ENCODE results near the gene LYSMD3.

Gene LYSMD3

DNA sequence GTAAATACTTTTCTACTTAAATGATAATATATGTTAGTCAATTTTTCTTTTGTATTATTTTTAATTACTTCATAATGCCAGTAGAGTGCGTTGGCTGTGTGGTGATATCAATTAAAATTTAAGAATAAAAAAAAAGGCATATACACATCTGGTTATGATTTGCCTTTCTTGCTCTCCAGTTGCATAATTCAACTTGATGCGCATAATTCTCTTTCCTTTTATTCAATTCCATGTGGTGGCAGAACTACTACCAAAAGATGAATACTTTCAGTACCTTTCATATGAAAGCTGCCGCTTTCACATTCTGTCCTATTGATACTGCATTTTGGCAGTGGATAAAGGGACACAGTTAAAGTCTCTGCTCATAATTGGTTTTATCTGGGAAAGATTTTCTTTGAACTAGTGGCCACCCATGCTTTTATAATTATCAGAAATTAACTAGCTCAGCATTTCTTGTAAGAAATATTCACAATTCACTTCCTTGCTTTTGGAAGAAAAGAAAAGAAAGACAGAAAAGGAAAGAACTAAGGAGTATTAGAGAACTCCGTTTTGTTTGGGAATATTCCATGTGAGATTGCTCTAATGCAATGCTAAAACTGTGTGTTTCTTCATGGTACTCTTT, 16.9 kb upstream of the LYSMD3 start:
- DNase-seq, result no peak

DNA sequence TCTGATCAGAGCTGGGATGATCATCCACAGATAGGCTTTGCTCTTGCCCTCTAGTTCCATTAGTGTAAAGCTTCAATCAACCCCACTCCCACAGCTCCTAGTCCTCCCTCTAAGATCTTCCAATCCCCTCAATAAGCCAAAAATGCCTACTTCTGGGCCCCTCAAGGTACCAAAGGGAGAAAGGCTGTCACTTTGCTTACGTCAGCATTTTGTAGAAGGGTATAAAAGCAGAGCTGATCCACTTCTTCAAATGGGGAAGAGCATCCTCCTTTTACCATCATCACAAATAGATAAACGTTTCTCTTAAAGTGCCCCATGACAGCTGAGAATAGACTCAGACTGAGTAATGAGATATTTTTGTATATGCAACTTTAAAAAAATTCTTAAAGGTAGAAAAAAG, 16.1 kb upstream of the LYSMD3 start:
- no peak for DNase-seq

DNA sequence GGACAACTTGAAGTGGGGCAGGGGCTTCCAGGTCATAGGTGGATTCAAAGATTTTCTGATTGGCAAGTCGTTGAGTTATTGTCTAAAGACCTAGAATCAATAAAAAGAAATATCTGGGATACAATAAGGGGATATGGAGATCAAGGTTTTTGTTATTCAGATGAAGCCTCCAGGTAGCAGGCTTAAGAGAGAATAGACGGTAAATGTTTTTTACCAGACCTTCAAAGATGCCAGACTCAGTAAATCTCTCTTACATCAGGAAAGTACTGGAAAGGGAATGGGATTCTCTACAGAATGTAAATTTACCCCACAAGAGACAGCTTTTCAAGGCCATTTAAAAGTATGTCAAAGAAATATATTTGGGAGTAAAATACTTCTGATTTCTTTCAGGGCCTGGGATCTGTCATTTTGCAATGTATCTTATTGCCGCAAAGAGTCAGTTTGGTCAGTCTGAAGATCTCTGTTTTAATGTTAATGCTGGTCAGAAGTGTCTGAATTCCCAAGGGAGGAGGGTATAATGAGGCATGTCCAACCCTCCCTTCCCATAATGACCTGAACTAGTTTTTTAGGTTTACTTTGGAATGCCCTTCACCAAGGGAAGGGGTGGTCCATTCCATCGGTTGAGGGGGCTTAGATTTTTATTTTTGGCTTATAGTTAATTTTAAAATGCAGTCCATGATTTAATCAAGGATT, 13.6 kb upstream of the LYSMD3 start:
- DNase-seq, result no peak

DNA sequence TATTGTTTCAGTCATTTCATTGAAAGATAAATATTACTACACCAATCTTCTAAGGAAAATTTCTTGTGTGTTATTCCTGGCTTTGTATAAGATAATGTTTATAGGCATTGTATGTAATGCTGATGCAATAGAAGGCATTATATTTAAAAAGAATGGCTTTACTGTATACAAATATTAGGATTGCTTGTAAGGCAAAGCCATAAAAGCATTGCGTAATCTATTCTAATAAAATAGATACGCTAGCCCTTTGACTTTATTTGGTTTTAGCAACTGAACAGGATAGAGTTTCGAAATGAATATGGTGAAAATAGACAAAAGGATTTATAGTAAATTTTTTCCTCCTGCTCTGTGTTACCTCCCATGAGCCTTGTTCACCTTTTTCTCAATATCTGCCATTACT, 5.5 kb upstream of the LYSMD3 start:
- no peak for DNase-seq

DNA sequence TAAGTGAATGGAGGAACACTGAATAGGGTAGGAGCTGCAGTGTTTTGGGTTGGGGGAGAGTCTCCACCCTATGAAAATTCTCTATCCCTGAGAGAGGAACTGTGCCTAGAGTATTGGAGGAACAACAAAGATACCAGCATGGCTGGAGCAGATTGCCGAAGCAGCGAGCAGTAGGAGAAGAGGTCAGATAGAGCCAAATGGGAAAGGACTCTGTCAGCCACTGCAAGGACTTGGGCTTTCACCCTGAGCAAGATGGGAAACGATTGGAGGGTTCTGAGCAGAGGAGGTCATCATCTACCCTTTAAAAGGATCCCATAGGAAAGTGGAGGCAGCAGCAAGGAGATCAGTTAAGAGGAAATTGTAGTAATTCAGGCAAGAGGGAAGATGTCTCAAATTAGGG, 4.4 kb upstream of the LYSMD3 start:
- DNase-seq, result no peak

DNA sequence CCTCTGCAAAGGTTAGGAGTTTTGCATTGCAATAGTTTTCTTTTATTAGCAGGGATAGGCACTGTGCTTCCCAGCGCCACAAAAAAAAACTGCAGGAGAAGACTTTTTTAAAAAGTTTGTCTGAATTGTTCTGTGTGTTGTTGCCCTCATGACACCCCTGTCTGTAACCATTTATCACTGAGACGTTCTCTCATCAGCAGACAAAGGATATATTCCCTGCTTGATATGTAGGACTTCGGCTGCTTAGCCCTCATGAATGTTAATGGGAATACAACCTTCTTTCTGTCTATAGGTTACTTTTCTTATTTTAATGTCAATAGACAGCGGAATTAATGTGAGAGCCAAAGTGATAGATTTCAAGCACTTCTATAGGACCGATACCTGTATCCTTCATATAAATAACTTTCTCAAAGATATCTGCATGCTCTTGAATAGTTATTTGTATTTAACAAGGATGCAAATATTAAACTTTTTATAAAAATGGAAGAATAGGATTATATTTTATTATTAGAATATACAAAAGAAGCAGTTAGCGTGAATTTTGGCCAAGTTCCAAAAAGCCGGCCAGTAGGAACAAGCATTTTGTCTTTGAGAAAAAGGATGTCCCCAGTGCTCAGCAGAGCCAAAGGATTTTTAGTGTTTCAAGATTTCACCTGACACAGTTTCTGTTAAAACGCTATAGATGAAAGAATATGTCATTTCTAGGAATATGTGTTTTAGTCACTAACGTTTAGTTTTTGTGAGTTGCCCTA, 1.5 kb upstream of the LYSMD3 start:
- no peak for DNase-seq

DNA sequence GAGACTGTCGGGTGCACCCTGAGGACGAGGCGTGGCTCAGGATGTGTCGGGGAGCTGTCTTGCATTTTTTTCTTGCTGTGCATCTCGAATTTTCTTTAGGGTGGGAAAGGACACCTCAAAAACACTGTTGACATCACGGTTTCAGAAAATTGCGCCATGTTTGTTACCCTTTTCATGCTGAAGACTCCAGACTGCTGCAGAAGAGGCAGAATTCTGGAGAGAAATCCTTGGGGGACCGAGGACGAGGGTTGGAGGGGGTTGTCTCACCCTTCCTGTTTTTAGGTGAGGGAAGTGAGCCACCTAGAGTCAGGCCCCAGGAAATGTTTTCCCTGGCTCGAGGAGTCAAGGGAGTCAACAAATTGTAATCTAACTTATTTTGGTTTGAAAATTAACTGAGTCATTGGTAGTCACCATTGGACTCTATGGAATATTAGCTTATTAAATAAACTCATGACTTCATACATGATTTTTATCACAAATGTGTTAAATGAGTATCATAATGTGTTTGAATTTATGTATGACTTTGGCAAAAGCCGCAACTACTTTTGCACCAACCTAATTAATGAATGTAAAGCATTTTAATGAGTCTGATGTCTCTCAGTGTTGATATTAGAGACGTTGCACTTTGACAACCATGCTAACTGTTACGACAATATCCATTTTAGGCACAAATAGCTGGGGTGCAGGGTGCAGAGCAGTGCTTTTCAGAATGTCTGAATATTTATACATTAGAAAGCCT, 724 bp upstream of the LYSMD3 start:
- DNase-seq, result peak; percentile 65

DNA sequence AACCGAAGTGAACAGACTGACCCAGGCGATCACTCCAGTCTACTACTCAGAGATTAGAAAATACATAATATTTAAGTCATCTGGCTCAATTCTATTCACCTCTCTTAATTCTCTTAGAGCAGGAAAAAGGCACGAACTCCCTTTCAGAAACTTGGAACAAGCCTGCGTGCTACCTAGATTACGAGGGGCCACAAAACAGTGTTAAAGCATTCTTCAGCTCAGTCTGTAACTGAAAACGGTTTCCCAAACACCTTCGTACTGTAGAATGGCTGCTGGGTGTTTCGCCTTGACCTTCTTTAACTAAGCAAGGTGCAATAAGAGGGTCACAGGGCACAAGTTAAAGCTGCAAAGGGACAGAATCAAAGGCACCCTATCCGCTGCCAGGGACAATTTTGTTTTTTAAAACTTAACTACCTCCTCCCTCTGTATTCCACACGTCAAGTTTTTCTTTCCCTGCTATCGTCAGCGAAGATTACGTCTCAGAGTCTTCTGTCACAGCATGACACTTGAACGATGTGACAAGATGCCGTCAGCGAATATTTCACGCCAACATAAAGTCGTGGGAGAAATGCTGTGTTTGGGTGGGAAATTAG, 687 bp downstream of the LYSMD3 start:
- peak; percentile 22 for DNase-seq

DNA sequence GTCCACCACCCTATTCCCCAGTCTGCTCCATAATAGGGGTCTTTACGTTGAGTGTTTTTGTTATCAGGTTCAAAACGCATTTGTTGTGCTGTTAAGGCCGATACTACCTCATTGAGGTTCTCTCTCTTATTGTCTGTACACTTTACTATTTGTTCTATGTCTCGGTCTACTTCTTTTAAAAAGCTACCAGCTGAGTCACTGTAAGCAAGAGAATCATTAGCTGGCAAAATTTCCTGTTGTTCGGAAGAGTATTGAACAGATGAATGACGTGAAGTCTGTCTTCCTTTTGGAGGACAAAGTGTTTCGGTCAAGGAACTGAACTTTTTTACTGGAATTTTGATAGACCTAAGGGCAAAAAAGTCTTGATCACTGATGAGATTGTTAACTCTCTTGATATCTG, 10.3 kb downstream of the LYSMD3 start:
- no peak for DNase-seq

DNA sequence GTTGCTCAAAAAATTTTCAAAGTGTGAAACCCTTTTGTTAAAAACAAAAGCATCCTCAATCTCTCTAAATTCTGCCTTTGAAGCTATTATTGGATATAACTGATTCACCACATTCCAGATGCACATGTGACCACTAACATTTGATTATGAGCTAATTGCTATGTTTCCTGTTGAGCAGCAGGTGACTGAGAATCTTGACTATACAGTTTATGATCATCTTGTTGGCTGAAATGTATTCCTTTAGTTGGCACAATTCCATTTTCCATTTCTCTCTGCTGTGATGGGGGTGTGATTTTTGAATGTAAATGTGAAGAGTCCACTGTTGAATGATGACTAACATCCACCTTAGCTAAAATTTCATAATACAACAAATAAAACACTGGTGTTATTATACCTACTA, 10.7 kb downstream of the LYSMD3 start:
- DNase-seq, result no peak

DNA sequence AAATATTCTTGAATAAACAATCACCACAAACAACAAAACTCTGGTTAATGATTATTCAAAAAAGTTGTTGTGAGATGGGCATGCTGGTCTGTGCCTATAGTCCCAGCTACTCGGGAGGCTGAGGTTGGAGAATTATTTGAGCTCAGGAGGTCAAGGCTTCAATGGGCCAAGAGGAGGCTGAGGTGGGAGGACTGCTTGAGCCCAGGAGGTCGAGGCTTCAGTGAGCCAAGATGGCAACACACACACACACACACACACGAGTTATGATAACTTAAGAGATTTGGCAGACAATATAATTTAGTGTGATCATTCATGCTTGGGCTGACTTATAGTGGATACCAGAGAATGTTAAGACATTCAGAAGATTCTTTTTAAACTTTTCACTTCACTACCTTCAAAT, 14.9 kb downstream of the LYSMD3 start:
- no peak for DNase-seq

DNA sequence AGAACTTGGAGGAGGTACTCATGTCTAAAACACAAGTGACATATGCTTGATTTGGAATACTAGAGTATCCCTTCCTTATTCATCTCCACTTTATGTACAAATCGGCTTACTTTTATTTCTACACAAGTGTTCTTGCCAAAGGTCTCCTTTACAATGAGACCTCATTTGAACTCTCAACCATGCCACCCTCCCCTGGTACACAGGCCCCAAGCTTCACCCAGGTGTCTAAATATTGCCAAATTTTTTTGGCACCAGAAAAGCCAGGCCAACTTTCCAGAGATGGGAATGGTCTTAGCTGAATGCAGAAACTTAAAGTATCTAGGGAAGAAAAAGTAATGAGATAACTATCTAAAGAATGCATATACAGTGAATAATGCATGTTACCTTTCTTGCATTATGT, 18.9 kb downstream of the LYSMD3 start:
- no peak for DNase-seq

DNA sequence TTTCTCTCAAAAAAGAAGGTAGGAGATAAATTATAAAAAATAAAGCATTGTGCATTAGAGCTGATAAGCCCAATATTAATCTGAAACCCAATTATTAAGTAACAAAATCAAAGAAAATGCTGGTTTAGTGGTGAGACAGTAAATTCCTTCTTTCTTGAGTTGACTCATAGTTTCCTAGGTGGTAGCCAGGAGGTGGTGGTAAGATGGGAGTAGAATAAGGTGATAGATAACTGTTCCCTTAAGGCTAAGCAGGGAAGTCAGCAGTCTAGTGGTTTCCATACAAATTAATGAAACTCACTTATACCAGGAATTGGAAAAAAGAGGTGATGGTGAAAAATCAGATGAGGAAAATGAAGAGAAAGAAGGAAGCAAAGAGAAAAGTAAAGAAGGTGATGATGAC, 23.2 kb downstream of the LYSMD3 start:
- DNase-seq, result no peak

DNA sequence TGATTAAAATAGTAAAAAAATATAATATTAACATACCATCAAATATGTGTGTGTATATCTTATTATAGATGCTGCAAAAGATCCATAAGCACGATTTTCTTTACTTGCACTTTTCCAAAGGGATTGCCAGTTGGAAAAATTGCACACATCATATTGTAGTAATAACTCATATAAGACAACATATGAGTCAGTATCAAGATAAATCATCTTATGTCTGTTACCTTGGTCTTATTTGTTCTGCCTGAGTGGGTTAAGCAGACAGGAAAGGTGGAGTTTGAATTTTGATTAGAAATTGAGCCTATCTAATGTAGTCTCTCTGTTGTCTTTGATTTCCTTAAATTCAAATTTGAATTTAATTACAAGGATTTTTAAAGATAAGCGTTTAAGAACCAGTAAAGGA, 24.6 kb downstream of the LYSMD3 start:
- DNase-seq, result no peak

DNA sequence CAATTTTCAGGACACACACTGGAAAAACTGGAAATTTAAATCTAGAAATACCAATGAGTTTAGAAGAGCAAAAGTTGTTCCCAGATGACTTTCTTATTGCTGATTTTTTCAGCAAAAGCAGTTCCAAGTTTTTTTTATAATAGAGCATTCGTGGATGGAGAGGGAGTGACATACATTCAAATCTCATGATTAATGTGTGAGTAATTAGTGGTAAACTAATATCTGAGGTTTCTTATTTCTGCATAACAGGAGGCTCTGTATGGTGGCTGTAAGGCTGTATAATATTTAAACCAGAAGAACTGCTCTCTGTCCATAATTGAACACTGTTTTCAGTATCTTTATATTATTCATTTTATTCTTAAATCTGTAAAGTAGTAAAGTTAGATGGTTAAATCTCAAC, 25.8 kb downstream of the LYSMD3 start:
- DNase-seq, result no peak

DNA sequence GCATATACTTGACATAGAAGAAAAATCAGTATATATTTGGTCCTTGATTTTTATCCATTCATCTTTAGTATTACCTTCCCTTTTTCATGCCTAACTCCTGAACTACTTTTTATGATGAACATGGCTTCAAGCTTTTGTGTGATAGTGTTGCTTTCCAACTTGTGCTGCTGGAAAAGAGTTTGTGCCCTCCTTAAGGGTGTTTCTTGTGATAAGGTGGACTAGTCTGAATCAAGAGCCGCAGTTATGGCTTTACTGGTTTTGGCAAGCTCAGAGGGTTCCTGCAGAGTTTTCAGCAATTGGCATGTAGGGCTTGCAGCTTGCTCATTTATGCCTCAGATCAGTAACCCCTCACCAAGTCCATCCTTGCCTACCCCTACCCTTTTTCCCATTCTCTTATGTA, 34.2 kb downstream of the LYSMD3 start:
- DNase-seq, result no peak

DNA sequence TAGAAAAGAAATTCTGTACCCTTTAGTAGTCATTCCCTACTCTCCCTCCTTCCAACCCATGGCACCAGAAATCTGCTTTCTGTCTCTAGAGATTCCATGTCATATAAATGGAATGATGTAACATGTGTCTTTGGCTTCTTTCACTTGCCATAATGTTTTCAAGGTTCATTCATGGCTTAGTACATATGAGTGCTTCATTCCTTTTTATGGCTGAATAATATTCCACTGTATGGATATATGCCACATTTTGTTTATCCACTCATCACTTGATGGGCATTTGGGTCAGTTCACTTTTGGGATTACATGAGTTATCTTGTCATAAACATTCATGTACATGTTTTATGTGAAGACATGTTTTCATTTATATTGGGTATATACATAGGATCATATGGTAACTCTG, 35.3 kb downstream of the LYSMD3 start:
- no peak for DNase-seq

DNA sequence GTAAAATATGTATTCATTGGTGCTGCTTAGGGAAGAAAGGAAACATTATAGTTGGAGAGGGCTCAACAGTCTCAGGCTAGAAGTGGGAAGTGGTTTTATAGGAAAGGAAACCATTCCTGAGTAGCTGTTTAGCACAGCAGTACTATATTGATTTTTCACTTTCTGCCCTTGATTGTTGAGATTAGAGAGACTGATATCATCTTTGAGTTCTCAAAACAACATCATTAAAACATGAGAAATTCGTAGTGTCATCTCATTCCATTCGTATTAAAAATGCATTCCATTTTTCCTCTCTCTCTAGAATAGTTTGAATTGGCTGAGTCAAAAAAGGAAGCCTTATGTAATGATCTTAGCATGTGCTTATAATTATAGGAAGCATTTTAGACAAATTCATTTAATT, 40.6 kb downstream of the LYSMD3 start:
- DNase-seq, result no peak

DNA sequence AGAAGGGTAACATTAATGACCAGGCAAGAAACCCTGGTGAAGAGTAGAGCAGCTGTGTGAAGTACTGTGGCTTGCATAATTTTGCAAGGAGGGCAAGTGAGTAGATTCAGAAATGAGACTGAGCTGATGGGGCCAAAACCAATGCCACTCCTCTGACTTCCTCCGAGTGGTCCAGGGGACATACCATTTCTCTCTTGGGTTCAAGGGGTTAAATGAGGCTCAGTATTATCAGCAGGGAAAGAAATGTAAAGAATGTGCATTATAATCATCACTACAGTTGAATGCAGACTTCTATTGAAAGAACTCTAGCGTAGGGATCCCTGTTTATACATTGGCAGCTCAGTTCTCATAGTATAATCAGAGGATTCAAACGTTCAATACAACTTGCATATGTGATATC, 44.8 kb downstream of the LYSMD3 start:
- no peak for DNase-seq

DNA sequence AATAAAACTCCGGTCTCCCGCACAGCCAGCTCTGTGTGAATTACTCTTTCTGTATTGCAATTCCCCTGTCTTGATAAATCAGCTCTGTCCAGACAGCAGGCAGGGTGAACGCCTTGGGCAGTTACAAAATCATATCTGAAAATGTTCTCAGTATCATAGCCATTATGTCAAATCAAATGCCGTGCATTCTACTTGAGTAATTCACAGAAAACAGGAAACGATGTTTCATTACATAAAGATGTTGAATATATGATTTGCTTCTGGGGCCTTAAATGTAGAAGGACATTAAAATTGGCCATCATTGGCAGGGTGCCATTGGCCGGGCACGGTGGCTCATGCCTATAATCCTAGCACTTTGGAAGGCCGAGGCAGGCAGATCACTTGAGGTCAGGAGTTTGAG, 46.2 kb downstream of the LYSMD3 start:
- no peak for DNase-seq

DNA sequence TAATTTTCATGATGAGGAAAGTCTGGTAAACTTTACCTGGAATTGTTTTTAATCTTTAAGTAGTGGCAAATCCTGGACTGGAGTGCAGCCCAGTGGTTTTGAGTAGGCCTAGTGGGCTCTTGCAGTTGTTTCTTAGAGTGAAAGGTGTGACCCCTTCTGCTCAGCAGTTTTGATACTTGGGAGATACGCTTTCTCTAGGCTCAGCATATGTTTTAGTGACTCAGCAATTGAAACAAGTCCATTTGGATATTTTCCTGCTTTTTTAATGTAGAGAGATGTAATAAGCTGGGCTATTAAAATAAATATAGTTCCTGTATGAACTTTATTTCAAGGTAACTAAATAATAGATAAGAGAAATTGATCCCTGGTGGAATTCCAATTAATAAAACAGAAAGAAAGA, 48.7 kb downstream of the LYSMD3 start:
- DNase-seq, result no peak

DNA sequence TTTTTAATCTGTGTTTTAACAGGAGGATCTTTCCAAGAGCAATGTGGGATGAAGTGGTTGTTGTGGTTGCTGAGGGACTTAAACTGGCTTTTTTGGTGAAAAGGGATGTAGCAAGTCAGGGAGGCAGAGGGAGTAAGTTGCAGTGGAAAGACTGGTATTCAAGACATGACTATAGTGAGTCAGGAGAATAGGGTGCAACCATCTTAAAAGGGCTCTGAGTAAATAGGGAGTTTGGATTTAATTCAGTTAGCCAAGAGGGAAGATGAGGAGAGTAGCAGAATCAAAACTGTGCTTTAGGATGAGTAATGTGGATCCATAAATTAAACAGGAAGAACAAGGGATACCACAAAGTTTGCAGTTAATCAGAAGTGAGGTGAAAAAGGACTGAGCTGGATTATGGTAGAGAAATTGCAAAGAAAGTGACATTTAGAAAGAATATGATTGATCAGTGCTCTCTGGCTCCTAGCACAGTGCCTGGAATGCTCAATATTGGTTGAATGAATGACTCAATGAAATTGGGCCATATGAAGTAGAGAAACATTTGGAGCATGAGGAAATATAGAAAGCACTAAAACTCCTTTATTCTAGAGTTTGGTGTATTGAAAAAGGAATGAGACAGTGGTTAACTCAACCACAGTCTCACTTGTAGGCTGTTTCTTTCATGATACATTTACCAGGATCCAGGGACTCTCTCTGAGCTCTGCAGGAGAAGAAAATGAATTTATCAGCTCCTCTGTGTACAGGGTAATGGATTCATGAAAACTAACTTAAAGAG, 49.6 kb downstream of the LYSMD3 start:
- DNase-seq, result no peak
